OCI-LY3 (cell line): ENCODE measurements around the gene PHTF2.

Experiments
- H2AFZ ChIP-seq: fragments of 200-600, 300-600 bp; shearing (Covaris generic); 2 replicates; pipeline ENCODE4 v1.6.0; 2014; ENCODE audit warnings: antibody characterized with exemption, low read depth, low read length
- H3K27ac ChIP-seq: fragments of 200-600, 300-600 bp; sonication (generic); 2 replicates; pipeline ENCODE4 v1.5.1; 2014; ENCODE audit warnings: mild to moderate bottlenecking, low read length, moderate library complexity, mixed read lengths
- H3K27me3 ChIP-seq: fragments of 200-600, 300-600 bp; sonication (generic); 2 replicates; pipeline ENCODE4 v1.6.1; 2014; ENCODE audit warnings: low read depth, low read length, mixed read lengths
- H3K36me3 ChIP-seq: fragments of 200-600, 300-600 bp; sonication (generic); replicated peaks from 2 replicates; pipeline ENCODE3; 2014; ENCODE audit warnings: low read depth, low read length, mixed read lengths
- H3K4me1 ChIP-seq: fragments of 300-600, 200-600 bp; sonication (generic); 2 replicates; pipeline ENCODE4 v1.6.1; 2014; ENCODE audit warnings: low read length, mixed read lengths
- H3K4me2 ChIP-seq: fragments of 200-600, 300-600 bp; sonication (generic); 2 replicates; pipeline ENCODE4 v1.6.1; 2014; ENCODE audit warnings: low read length, mixed read lengths
- H3K4me3 ChIP-seq: fragments of 300-600, 200-600 bp; sonication (generic); 2 replicates; pipeline ENCODE4 v1.5.1; 2014; ENCODE audit warnings: antibody characterized with exemption, mild to moderate bottlenecking, low read length, moderate library complexity
- H3K79me2 ChIP-seq: fragments of 300-600, 200-600 bp; shearing (Covaris generic); 2 replicates; pipeline ENCODE4 v1.6.1; 2014; ENCODE audit warnings: mild to moderate bottlenecking, low read length, mixed read lengths
- H3K9ac ChIP-seq: fragments of 300-600, 200-600 bp; shearing (Covaris generic); 2 replicates; pipeline ENCODE4 v1.6.0; 2014; ENCODE audit warnings: mild to moderate bottlenecking, low read length, moderate library complexity
- H3K9me3 ChIP-seq: fragments of 200-600, 300-600 bp; shearing (Covaris generic); 2 replicates; pipeline ENCODE4 v1.6.1; 2014; ENCODE audit warnings: low read length, mixed read lengths; ENCODE audit not compliant: insufficient read depth
- H4K20me1 ChIP-seq: fragments of 200-600, 300-600 bp; sonication (generic); 2 replicates; pipeline ENCODE4 v1.6.1; 2016; ENCODE audit warnings: low read length, mixed read lengths; ENCODE audit not compliant: insufficient read depth
- EZH2phosphoT487 ChIP-seq: fragments of 200-600 bp; shearing (Covaris generic); IDR thresholded peaks from 2 replicates; pipeline ENCODE4 v1.6.1; 2018; ENCODE audit warnings: antibody characterized with exemption, mixed run types, low read depth
- TF ChIP-seq, protein P1 (sequence below): fragments of 200-600, 300-600 bp; sonication (generic); IDR thresholded peaks from 2 replicates; pipeline ENCODE4 v1.5.1; 2014; ENCODE audit warnings: antibody characterized with exemption, low read length, low read depth

The PHTF2 gene

DNA sequence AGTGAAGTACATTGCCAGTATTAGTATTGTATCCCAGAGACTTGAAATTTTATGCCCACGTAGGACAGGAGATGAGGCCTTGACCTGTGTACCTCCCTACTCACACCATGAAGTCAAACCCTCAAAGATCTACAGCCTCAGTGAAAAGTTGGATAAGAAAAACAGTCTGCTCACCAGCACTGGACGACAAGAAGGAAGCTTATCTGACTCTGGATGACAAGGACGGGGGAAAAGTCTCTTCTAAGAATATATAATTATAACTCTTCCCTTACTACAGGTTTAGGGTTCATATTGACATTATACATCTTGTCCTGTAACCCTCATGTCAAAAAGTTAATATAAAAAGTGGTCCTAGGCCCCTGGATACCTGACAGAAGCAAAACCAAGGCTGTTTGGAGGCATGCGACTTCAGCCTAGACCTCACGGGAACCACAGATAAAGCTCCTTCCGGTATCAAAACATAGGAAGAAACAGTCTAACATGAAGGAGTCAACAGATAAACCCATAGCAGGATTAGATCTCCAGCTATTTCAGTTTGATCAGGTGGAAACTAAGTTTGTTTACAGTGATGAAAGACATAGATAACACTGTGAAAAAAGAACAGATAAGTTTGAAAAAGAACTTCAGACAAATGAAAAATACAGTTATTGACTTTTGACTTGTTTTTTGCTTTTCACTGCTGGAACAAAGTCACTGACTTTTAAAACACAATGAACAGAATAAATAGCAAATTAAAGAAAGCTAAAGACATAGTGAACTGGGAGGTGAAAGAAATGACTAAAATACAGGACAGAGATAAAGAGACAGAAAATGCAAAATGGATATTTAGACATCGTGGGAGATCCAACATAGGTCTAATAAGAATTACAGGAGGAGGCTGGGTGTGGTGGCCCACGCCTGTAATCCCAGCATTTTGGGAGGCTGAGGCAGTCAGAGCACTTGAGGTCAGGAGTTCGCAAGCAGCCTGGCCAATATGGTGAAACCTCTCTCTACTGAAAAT lies 145.9 kb downstream of the PHTF2 start:
- H2AFZ ChIP-seq = no peak overlapping the region
- H3K4me1 ChIP-seq = 0 out of 2 replicates have a peak, but pooled peaks cover 3% of the 10 kb centered on the region
- H3K27ac ChIP-seq = no peak overlapping the region
- no peak overlapping the region for H3K4me3 ChIP-seq
- no peaks in the 10 kb centered on the region for H3K79me2 ChIP-seq
- H3K36me3 ChIP-seq = no peaks in the 10 kb centered on the region
- H3K27me3 ChIP-seq = no peaks in the 10 kb centered on the region
- H3K4me2 ChIP-seq = no peak overlapping the region
- no peaks in the 10 kb centered on the region for H3K9me3 ChIP-seq
- no peak for TF ChIP-seq EZH2phosphoT487
- TF ChIP-seq, protein P1, sequence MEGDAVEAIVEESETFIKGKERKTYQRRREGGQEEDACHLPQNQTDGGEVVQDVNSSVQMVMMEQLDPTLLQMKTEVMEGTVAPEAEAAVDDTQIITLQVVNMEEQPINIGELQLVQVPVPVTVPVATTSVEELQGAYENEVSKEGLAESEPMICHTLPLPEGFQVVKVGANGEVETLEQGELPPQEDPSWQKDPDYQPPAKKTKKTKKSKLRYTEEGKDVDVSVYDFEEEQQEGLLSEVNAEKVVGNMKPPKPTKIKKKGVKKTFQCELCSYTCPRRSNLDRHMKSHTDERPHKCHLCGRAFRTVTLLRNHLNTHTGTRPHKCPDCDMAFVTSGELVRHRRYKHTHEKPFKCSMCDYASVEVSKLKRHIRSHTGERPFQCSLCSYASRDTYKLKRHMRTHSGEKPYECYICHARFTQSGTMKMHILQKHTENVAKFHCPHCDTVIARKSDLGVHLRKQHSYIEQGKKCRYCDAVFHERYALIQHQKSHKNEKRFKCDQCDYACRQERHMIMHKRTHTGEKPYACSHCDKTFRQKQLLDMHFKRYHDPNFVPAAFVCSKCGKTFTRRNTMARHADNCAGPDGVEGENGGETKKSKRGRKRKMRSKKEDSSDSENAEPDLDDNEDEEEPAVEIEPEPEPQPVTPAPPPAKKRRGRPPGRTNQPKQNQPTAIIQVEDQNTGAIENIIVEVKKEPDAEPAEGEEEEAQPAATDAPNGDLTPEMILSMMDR = no peak
- no peak overlapping the region for H3K9ac ChIP-seq
- H4K20me1 ChIP-seq = no peaks in the 10 kb centered on the region

DNA sequence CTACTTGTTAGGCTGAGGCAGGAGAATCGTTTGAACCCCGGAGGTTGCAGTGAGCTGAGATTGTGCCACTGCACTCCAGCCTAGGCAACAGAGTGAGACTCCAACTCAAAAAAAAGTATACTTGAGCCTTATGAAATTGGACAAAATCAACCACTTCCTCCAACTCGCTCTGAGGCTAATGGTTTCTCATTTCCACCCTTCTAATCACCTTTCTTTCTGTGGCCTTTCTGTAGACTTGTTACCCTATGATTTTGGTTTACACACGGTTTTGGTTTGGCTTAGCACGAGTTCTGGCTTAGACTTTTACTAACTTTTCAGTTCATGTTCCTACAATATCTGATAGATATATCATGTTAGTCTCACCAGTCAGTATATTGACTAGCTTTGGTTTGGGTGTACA lies 152.0 kb downstream of the PHTF2 start:
- no peak overlapping the region for H2AFZ ChIP-seq
- no peaks in the 10 kb centered on the region for H3K36me3 ChIP-seq
- H4K20me1 ChIP-seq = no peaks in the 10 kb centered on the region
- H3K4me1 ChIP-seq = no peaks in the 10 kb centered on the region
- no peaks in the 10 kb centered on the region for H3K9me3 ChIP-seq
- no peak overlapping the region for H3K27ac ChIP-seq
- TF ChIP-seq EZH2phosphoT487 = no peak
- TF ChIP-seq, protein P1 = no peak
- no peak overlapping the region for H3K4me2 ChIP-seq
- no peaks in the 10 kb centered on the region for H3K79me2 ChIP-seq
- H3K4me3 ChIP-seq = no peak overlapping the region
- no peak overlapping the region for H3K9ac ChIP-seq
- no peaks in the 10 kb centered on the region for H3K27me3 ChIP-seq

DNA sequence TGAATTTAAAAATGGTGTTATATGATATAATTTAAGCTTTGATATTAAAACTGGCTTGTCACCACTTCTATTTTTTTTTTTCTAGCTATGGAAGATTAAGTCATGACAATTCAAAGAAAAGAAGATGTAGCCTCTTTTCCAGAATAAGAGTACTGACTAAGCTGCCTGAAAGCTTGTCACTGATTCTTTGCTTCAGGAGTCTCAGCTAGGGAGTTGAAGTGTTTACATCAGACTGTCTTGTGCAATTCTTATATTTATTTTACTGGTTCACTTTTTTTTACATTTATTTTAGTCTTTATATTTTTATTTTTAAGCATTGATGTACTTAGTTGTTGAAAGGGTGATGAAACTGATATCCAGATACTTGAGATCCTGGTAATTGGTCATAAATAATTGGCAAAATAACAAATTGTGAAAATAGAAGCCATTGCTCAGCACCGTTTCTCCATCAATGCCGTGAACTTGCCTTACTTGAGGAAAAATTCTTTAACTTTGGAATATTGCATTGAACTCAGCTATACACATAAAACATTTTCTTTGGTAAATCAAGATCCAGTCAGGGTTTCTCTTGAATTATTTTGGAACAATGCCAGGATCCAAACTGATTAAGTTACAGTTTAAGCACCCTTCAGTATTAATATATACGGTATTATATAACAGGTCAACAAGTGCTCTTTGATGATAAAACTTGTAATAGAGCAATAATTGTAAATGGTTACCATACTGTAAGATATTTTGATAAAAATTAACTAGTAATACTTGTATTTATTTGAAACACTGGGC lies 156.4 kb downstream of the PHTF2 start:
- H2AFZ ChIP-seq = no peak overlapping the region
- H3K27me3 ChIP-seq = no peaks in the 10 kb centered on the region
- no peak overlapping the region for H3K4me2 ChIP-seq
- no peak overlapping the region for H3K27ac ChIP-seq
- H3K9me3 ChIP-seq = no peaks in the 10 kb centered on the region
- H3K4me3 ChIP-seq = no peak overlapping the region
- H3K4me1 ChIP-seq = no peaks in the 10 kb centered on the region
- H3K9ac ChIP-seq = no peak overlapping the region
- no peaks in the 10 kb centered on the region for H3K79me2 ChIP-seq
- no peaks in the 10 kb centered on the region for H3K36me3 ChIP-seq
- H4K20me1 ChIP-seq = no peaks in the 10 kb centered on the region
- no peak for TF ChIP-seq EZH2phosphoT487
- TF ChIP-seq, protein P1 = no peak

DNA sequence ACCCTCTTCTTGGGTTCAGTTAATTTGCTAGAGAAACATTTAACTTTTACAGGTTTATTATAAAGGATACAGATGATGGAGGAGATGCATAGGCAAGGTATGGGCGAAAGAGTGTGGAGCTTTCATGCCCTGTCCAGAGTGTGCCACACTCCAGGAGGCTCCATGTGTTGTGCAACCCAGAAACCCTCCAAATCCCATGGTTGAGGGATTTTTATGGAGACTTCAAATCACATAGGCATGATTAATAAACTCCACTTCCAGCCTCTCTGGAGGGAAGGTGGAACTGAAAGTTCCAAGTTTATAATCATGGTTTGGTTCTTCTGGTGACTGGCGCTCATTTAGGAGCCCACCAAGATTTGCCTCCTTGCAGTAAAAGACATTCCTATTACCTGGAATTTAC lies 159.9 kb downstream of the PHTF2 start:
- H3K36me3 ChIP-seq = no peaks in the 10 kb centered on the region
- H3K4me2 ChIP-seq = no peak overlapping the region
- H4K20me1 ChIP-seq = no peaks in the 10 kb centered on the region
- H3K4me3 ChIP-seq = no peak overlapping the region
- no peaks in the 10 kb centered on the region for H3K9me3 ChIP-seq
- H3K4me1 ChIP-seq = no peaks in the 10 kb centered on the region
- no peaks in the 10 kb centered on the region for H3K27me3 ChIP-seq
- H2AFZ ChIP-seq = no peak overlapping the region
- H3K79me2 ChIP-seq = no peaks in the 10 kb centered on the region
- no peak overlapping the region for H3K27ac ChIP-seq
- no peak overlapping the region for H3K9ac ChIP-seq
- TF ChIP-seq EZH2phosphoT487 = no peak
- TF ChIP-seq, protein P1 = no peak
